Chondrocyte (in vitro differentiated cells): ENCODE results near the gene SFXN4. TPM values are rescaled to one million over a fixed set of nuclear protein-coding genes. Genes with fewer than 3 reads are reported as not detected.
"Not testable (repeated sequence)": the region's sequence is repeated elsewhere in the genome, so short reads cannot be mapped to it uniquely, and the experiment has no call there.

Experiments used
- DNase-seq: peaks from one replicate; pipeline ENCODE4 v3.0.0; 2021; ENCODE audit warnings: mixed read lengths, low spot score
- H3K27ac Mint-ChIP-seq: one replicate; pipeline ENCODE4 v1.8.0; 2021; ENCODE audit warnings: mild to moderate bottlenecking, moderate library complexity, mixed read lengths; ENCODE audit not compliant: unreplicated experiment
- H3K27me3 Mint-ChIP-seq: 2 replicates; pipeline ENCODE4 v1.8.0; 2021; ENCODE audit warnings: low read depth, mixed read lengths
- H3K36me3 Mint-ChIP-seq: 2 replicates; pipeline ENCODE4 v1.8.0; 2021; ENCODE audit warnings: low read depth, mixed read lengths
- H3K4me1 Mint-ChIP-seq: 2 replicates; pipeline ENCODE4 v1.8.0; 2021; ENCODE audit warnings: low read depth, mild to moderate bottlenecking, mixed read lengths
- H3K4me3 Mint-ChIP-seq: one replicate; pipeline ENCODE4 v1.8.0; 2021; ENCODE audit warnings: mild to moderate bottlenecking, moderate library complexity, mixed read lengths; ENCODE audit not compliant: unreplicated experiment
- H3K9me3 Mint-ChIP-seq: 2 replicates; pipeline ENCODE4 v1.8.0; 2021; ENCODE audit warnings: low read depth, mixed read lengths
- total RNA-seq: library from RNA; stranded (reverse); gene quantifications from 3 replicates; pipeline ENCODE4 v1.2.1, GENCODE V29; 2021
- TF ChIP-seq, protein P1 (sequence below): fragments of 200-600 bp; sonication (generic); IDR thresholded peaks from 2 replicates; pipeline ENCODE4 v1.5.0; 2021; ENCODE audit warnings: antibody characterized with exemption, mild to moderate bottlenecking, moderate library complexity

SFXN4 gene
- total RNA-seq, 1 donor from 2014 or later: 13.9 TPM

DNA sequence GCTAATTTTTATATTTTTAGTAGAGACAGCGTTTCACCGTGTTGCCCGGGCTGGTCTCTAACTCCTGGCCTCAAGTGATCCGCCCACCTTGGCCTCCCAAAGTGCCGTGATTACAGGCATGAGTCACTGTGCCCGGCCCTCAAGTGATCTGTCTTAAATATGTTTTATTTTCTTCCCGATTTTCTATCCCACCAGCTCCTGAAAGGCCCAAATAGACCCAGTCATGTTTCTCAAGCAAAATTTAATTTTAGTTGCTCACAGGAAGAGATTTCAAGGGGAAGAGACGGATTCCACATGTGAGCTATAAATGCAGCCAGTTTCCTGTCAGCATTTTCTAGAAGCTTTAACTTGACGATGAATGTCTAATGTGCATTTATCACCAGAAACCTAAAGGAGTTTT is 49.6 kb downstream of the SFXN4 start:
- H3K9me3 Mint-ChIP-seq: no peaks in the 10 kb centered on the region
- H3K27ac Mint-ChIP-seq: no peak overlapping the region
- TF ChIP-seq, protein P1, sequence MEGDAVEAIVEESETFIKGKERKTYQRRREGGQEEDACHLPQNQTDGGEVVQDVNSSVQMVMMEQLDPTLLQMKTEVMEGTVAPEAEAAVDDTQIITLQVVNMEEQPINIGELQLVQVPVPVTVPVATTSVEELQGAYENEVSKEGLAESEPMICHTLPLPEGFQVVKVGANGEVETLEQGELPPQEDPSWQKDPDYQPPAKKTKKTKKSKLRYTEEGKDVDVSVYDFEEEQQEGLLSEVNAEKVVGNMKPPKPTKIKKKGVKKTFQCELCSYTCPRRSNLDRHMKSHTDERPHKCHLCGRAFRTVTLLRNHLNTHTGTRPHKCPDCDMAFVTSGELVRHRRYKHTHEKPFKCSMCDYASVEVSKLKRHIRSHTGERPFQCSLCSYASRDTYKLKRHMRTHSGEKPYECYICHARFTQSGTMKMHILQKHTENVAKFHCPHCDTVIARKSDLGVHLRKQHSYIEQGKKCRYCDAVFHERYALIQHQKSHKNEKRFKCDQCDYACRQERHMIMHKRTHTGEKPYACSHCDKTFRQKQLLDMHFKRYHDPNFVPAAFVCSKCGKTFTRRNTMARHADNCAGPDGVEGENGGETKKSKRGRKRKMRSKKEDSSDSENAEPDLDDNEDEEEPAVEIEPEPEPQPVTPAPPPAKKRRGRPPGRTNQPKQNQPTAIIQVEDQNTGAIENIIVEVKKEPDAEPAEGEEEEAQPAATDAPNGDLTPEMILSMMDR: no peak
- no peak overlapping the region for H3K4me3 Mint-ChIP-seq
- H3K4me1 Mint-ChIP-seq: peaks cover 7% of the 10 kb centered on the region
- H3K36me3 Mint-ChIP-seq: peaks cover 23% of the 10 kb centered on the region
- no peak for DNase-seq
- no peaks in the 10 kb centered on the region for H3K27me3 Mint-ChIP-seq

DNA sequence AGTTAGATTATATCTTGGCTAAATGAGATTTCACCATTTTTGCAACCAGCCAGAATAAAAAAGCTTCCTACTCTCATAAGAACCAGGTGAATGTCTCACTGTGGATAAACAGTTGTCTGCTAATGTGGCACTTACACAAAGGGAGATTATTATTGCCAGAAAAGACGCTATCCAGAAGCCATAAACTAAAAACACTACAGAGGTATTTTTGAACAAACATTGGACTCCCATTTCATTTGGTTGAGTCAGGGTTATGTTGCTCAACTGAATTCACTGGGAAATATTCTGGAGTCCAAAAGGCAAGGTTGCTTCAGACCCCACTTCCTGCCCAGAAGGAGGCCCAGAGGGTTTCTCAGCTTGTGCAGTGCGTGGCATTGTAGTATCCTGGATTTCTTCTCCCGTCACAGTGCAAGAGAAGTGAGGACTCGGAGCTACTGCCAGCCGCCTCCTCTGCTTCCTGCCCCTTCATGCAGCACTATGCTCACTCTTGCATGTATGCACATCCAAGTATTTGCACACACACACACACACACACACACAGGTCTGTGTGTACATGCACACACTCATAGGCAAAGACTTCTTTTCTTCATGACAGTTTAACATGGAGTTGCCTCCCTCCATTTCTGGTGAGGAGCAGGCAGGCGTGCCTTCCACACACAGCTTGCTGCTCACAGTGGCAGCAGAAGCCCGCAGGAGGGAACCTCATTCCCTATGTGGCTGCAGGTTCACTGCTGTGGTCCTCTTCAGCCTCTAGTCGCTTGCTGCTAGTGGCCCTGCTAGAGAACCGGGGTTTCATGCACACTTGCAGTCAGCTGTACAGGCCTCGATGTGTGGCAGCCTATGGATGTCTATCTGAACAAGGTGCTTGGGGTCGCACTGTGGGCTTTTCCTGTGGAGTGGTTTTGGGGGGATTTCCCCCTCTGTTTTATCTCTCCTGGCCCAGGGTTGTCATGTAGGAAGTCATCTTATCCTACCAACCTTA is 51.5 kb downstream of the SFXN4 start:
- Mint-ChIP-seq H3K27me3 (no peaks in the 10 kb centered on the region), H3K36me3 (peaks cover 24% of the 10 kb centered on the region), H3K9me3 (no peaks in the 10 kb centered on the region), H3K27ac (peak overlapping the region; percentile 83), H3K4me3 (no peak overlapping the region), H3K4me1 (peaks cover 7% of the 10 kb centered on the region)
- TF ChIP-seq, protein P1: no peak
- DNase-seq: no peak

DNA sequence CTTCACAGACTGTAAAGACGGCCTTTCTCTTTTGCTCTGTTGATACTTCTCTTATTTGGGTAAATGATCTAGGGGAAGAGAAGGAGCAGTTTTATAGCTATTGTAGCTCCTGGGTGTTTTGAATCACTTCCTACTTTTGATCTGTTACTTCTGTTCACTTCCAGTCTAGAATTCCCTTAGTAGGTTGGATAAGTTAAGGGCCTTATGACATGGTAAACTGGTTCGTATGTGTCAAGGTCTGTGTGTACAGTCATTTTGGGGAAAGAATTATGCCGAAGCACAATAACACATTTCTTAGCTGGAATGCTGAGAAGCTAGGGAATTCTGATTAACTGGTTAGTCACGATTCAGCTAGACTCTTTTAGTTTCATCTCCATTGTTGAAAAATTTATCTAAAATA is 53.5 kb downstream of the SFXN4 start:
- Mint-ChIP-seq H3K4me3 (no peak overlapping the region), H3K36me3 (peaks cover 20% of the 10 kb centered on the region), H3K27me3 (no peaks in the 10 kb centered on the region), H3K27ac (peak overlapping the region; percentile 14), H3K4me1 (peaks cover 7% of the 10 kb centered on the region), H3K9me3 (no peaks in the 10 kb centered on the region)
- DNase-seq: no peak
- TF ChIP-seq, protein P1: no peak

DNA sequence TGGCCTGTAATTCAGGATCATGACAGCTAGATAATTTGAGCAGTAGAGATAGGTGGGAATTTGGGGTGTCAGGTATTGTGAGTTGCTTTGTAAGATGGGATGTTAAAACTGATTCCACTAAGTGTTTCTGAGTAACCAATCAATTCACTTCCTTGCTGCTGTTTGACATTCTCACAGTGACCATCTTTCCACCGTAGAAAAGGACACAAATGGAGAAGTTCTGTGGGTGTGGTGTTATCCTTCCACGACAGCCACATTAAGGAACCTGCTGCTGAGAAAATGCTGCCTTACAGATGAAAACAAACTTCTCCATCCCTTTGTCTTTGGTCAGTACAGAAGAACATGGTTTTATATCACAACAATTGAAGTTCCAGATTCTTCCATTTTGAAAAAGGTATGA is 57.7 kb downstream of the SFXN4 start:
- H3K27me3 Mint-ChIP-seq, DNase-seq, H3K4me3 Mint-ChIP-seq, H3K36me3 Mint-ChIP-seq, H3K27ac Mint-ChIP-seq, H3K9me3 Mint-ChIP-seq: not testable (repeated sequence)
- H3K4me1 Mint-ChIP-seq: peaks cover 13% of the 10 kb centered on the region

DNA sequence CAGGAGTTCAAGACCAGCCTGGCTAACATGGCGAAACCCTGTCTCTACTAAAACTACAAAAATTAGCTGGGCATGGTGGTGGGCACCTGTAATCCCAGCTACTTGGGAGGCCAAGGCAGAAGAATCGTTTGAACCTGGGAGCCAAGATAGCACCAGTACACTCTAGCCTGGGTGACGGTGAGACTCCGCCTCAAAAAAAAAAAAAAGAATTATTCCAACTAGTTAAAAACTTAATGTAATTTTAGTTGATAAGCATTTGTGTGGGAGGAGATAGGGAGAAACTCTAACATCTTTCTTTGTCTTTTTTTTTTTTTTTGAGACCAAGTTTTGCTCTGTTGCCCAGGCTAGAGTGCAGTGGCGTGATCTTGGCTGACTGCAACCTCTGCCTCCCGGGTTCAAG is 58.4 kb downstream of the SFXN4 start:
- not testable (repeated sequence) for H3K4me3 Mint-ChIP-seq, H3K27me3 Mint-ChIP-seq
- H3K4me1 Mint-ChIP-seq: peaks cover 13% of the 10 kb centered on the region

DNA sequence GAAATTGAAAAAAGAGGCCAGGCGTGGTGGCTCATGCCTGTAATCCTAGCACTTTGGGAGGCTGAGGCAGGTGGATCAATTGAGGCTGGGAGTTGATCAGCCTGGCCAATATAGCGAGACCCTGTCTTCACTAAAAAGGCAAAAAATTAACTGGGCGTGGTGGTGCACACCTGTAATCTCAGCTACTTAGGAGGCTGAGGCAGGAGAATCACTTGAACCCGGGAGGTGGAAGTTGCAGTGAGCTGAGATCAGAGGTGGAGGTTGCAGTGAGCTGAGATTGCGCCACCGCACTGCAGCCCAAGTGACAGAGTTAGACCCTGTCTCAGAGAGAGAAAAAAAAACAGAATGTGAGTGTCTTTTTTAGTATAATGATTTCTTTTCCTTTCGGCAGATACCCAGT is 59.6 kb downstream of the SFXN4 start:
- not testable (repeated sequence) for DNase-seq, H3K4me3 Mint-ChIP-seq
- H3K4me1 Mint-ChIP-seq: peaks cover 13% of the 10 kb centered on the region

More for the DNA sequence above, 58.4 kb downstream of the SFXN4 start:
- H3K36me3 Mint-ChIP-seq, H3K9me3 Mint-ChIP-seq, H3K27ac Mint-ChIP-seq, DNase-seq: not testable (repeated sequence)

More for the DNA sequence above, 59.6 kb downstream of the SFXN4 start:
- H3K27ac Mint-ChIP-seq: peak overlapping the region; percentile 17
- H3K36me3 Mint-ChIP-seq, H3K27me3 Mint-ChIP-seq, H3K9me3 Mint-ChIP-seq: not testable (repeated sequence)
